Heart right ventricle (tissue), 16 donors: ENCODE results near the gene TUT1. TPM values are rescaled to one million over a fixed set of nuclear protein-coding genes. Genes with fewer than 3 reads are reported as not detected.

Source experiments
- ATAC-seq, 8 donors: fragments of 200-7000 bp; cut with Tn5 transposase; one replicate each; pipeline ENCODE4 v1.9.1; 2020; ENCODE audit warnings: mild to moderate bottlenecking in 8 of 8, moderate library complexity in 8 of 8, moderate number of reproducible peaks in 1 of 8
- DNase-seq, 2 donors: peaks; one replicate each; pipeline ENCODE4 v3.0.0-alpha.2; 2020
- H3K27ac ChIP-seq, 10 donors: fragments of 200-600 bp; sonication (generic) in 2 of 10; one replicate each; pipeline versions ENCODE4 v1.5.0 to v1.8.0; 2020 to 2022; ENCODE audit warnings: mild to moderate bottlenecking in 3 of 10
- H3K27me3 ChIP-seq, 7 donors: fragments of 200-600 bp; one replicate each; pipeline ENCODE4 v1.8.0; 2021 to 2022; ENCODE audit warnings: mild to moderate bottlenecking in 2 of 7
- H3K36me3 ChIP-seq, 9 donors: fragments of 200-600 bp; sonication (generic) in 1 of 9; one replicate each; pipeline versions ENCODE4 v1.5.0 to v1.8.0; 2020 to 2022; ENCODE audit warnings: mild to moderate bottlenecking in 2 of 9
- H3K4me1 ChIP-seq, 9 donors: fragments of 200-600 bp; sonication (generic) in 1 of 9; one replicate each; pipeline versions ENCODE4 v1.5.0 to v1.8.0; 2020 to 2022; ENCODE audit warnings: mild to moderate bottlenecking in 4 of 9
- H3K4me3 ChIP-seq, 10 donors: fragments of 200-600 bp; sonication (generic) in 2 of 10; one replicate each; pipeline versions ENCODE4 v1.5.0 to v1.8.0; 2020 to 2022; ENCODE audit warnings: mild to moderate bottlenecking in 7 of 10, moderate library complexity in 2 of 10
- H3K9me3 ChIP-seq, 11 donors: fragments of 200-600 bp in 10 of 11; sonication (generic) in 2 of 11; one replicate each; pipeline versions ENCODE4 v1.5.0 to v1.8.0; 2013 to 2022; ENCODE audit warnings: mild to moderate bottlenecking in 2 of 11, control low read depth in 1 of 11, moderate library complexity in 1 of 11
- WGBS, 2 donors: extraction: QIAGEN DNeasy Blood & Tissue Kit; methylation state at CpG; one replicate each; pipeline ENCODE4 v1.1.7; 2013; ENCODE audit warnings: inconsistent platforms in 1 of 2; 5-methylcytosine and 5-hydroxymethylcytosine counted together
- intact Hi-C, 10 donors: fragments of 100-400 bp; cut with DNase I; formaldehyde crosslinking; loops; one replicate each; pipeline versions ENCODE4 v1.11.1 to v1.14.2; 2022
- polyA plus RNA-seq, 2 donors: library from polyadenylated mRNA; stranded (reverse); fragments of 200-250 nt; gene quantifications; one replicate each; pipeline ENCODE4 v1.2.3, GENCODE V29; 2013
- total RNA-seq, 10 donors: library from RNA; stranded (reverse); fragmentation: NEBNext Ultra II Directional in 3 of 10; extraction: Animal tissue kit (Norgen Biotek cat#: 25700) in 3 of 10; gene quantifications; one replicate each; pipeline versions ENCODE4 v1.2.1 to v1.2.4, GENCODE V29; 2021 to 2023
- TF ChIP-seq, protein P1 (sequence below), 9 donors: fragments of 200-600 bp; sonication (generic) in 2 of 9; IDR thresholded peaks; one replicate each; pipeline versions ENCODE4 v1.5.0 to v1.8.0; 2021 to 2022; ENCODE audit warnings: antibody characterized with exemption in 9 of 9, mild to moderate bottlenecking in 5 of 9, moderate library complexity in 1 of 9
- donor health status: Arrhythmogenic right ventricular cardiomyopathy.
- donor health status: ischemic (EF 13 %, LVEDD 7.1; RV severe dilation, severe dysfunction).
- donor health status: healthy with polysubstance abuse.
- donor health status: DM: no; HTN: yes; CAD: no.
- donor health status: DM: no; HTN: no; CAD: no.
- donor health status: ischemic (EF 25% LVEDD 6.9; RV normal size, moderate dysfunction).
- donor health status: ischemic (EF 25% LVEDD 5.7; RV mildly dilated, moderate dysfunction).
- donor health status: healthy.
- donor health status: DM: yes; HTN: yes; CAD: no.
- donor health status: Ischemic cardiomyopathy.
- donor health status: ischemic (EF 35%, LVEDD 5.7; RV mildly dilated, moderate dysfunction).
- donor health status: nonischemic (EF 11% LVEDD 7.7; RV severe dilation, severe dysfunction).
- donor health status: DM: yes; HTN: yes; CAD: no.
- donor health status: PGD.
- donor health status: ischemic (EF 29% LVEDD 5.4; RV normal size, mild dysfunction).
- donor health status: nonischemic (EF 23%, LVEDD 6.1; RV moderate dilation, normal function).

The TUT1 gene
- total and polyA plus RNA-seq, 12 donors, result 8.2 to 19.2 (median 12.3) TPM

DNA sequence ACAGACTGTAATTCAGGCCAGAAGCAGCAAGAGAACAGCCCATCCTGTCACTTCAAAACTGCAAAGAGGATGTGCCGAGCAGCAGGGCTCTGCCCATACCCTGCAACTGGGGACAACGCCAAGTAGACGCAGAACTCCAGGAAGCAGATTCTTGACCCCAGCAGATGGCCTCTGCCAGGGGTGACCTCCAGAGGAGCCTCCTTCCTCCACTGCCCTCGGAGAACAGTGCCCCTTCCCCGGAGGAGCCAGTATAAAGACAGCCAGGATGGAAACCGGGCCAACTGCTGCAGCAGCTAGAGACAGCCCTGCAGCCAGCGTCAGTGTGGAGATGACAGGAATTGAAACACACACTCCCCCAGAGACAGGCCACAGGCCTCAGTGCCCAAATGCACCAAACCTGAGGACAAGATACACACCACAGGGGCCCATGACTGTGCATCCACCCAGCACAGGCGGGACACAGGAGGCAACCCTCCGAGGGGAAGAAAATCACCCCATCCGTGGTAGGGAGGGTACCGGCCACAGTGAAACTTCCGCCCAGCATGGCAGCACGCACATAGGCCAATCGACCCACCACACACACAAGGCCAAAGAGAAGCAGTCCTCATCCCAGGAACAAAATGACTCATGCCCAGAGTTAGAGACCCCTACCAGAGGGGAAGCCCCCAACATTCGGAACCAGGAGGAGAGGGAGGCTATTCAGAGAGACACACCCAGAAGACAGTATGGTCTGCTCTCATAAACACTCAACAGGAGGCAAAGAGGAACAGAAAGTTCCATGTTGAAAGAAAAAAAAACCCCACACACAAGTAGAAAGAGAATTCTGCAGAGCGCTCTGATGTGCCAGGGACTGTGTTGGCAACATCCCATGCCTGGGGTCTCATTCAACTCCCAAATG, 50.3 kb downstream of the TUT1 start:
- no peaks in the 10 kb centered on the region for H3K9me3 ChIP-seq
- H3K27me3 ChIP-seq, result peaks cover 0 to 6% (median 0%) of the 10 kb centered on the region in 7 donors
- TF ChIP-seq, protein P1, sequence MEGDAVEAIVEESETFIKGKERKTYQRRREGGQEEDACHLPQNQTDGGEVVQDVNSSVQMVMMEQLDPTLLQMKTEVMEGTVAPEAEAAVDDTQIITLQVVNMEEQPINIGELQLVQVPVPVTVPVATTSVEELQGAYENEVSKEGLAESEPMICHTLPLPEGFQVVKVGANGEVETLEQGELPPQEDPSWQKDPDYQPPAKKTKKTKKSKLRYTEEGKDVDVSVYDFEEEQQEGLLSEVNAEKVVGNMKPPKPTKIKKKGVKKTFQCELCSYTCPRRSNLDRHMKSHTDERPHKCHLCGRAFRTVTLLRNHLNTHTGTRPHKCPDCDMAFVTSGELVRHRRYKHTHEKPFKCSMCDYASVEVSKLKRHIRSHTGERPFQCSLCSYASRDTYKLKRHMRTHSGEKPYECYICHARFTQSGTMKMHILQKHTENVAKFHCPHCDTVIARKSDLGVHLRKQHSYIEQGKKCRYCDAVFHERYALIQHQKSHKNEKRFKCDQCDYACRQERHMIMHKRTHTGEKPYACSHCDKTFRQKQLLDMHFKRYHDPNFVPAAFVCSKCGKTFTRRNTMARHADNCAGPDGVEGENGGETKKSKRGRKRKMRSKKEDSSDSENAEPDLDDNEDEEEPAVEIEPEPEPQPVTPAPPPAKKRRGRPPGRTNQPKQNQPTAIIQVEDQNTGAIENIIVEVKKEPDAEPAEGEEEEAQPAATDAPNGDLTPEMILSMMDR (IDR thresholded peaks at IDR 0.05), result no peak
- peak overlapping the region in 9 of 10 donors; percentile 0 to 100 (median 99) for H3K4me3 ChIP-seq
- intact Hi-C loops, result loop anchor here in 8 of 10 donors (5.0 to 10.0 kb wide), 7 partner anchors 34 to 146 kb away; no protein-coding TSS in a partner anchor
- WGBS, 2 donors, result 12 to 14% methylated on average over 16 of the region's 16 CpGs
- DNase-seq (peak; percentile 44 to 48), ATAC-seq (peak in 1 of 8 donors; percentile 0)
- H3K36me3 ChIP-seq, result peaks cover 0 to 26% (median 1%) of the 10 kb centered on the region in 9 donors
- peak overlapping the region; percentile 51 to 100 (median 99) for H3K27ac ChIP-seq
- H3K4me1 ChIP-seq, result peaks cover 60 to 91% (median 84%) of the 10 kb centered on the region in 9 donors

- Histone ChIP-seq H3K4me3 (peak overlapping the region in 8 of 10 donors; percentile 5 to 100 (median 99)), H3K27ac (peak overlapping the region; percentile 44 to 100 (median 99)), H3K4me1 (peaks cover 62 to 91% (median 85%) of the 10 kb centered on the region in 9 donors), H3K36me3 (peaks cover 0 to 43% (median 17%) of the 10 kb centered on the region in 9 donors), H3K9me3 (no peaks in the 10 kb centered on the region), H3K27me3 (no peaks in the 10 kb centered on the region)
- ATAC-seq (peak in 6 of 8 donors; percentile 1 to 55 (median 30)), DNase-seq (peak; percentile 58 to 73)
- TF ChIP-seq, protein P1 (IDR thresholded peaks at IDR 0.05), result no peak
- intact Hi-C loops, result no loop called here
- 12 to 17% methylated on average over 13 of the region's 13 CpGs for WGBS, 2 donors
Observed at GRCh38 chr11:62539238-62539925, 51.9 kb downstream of the TUT1 start.

- H3K27me3 ChIP-seq, result no peaks in the 10 kb centered on the region
- peaks cover 0 to 50% (median 24%) of the 10 kb centered on the region in 9 donors for H3K36me3 ChIP-seq
- TF ChIP-seq, protein P1 (IDR thresholded peaks at IDR 0.05), result no peak
- 53 to 62% methylated on average over 19 of the region's 19 CpGs for WGBS, 2 donors
- peak overlapping the region in 9 of 10 donors; percentile 55 to 100 (median 99) for H3K27ac ChIP-seq
- peaks cover 60 to 89% (median 77%) of the 10 kb centered on the region in 9 donors for H3K4me1 ChIP-seq
- no peaks in the 10 kb centered on the region for H3K9me3 ChIP-seq
- H3K4me3 ChIP-seq, result peak overlapping the region in 8 of 10 donors; percentile 5 to 100 (median 99)
- intact Hi-C loops, result no loop called here
- ATAC-seq (no peak), DNase-seq (no peak)
Observed at GRCh38 chr11:62538470-62539237, 52.7 kb downstream of the TUT1 start.
